SH-SY5Y (cell line): ENCODE results near the gene ERMP1.

Experiments
- GATA2 ChIP-seq: IDR thresholded peaks from 2 replicates; pipeline ENCODE4 v1.6.1; 2011; ENCODE audit warnings: mild to moderate bottlenecking, low read depth, low read length
- GATA3 ChIP-seq: IDR thresholded peaks from 2 replicates; pipeline ENCODE4 v1.6.1; 2011; ENCODE audit warnings: low read depth, mild to moderate bottlenecking, low read length, moderate library complexity

DNA sequence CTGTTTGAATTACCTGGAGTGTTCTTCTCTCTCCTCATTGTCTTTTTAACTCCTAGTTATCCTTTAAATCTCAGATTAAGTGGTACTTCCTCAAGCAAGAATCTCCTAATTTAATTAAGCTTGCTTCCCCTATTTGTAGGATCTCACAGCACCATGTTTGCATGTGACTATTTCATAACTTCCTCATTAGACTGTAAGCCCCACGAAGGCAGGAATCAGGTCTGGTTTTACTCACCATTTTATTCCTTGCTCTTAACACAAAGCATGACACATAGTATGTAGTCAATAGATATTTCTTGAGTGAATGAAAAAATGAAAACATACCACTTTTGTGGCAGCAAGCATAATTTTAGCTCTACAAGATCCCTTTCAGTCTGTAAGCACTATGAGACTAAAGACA, 1.3 kb upstream of the ERMP1 start:
- no peak for TF ChIP-seq GATA3
- no peak for TF ChIP-seq GATA2
